H7 (cell line): ENCODE measurements around the gene C17orf58. TPM values are rescaled to one million over a fixed set of nuclear protein-coding genes. Genes with fewer than 3 reads are reported as not detected.
"Not testable (repeated sequence)": the region's sequence is repeated elsewhere in the genome, so short reads cannot be mapped to it uniquely, and the experiment has no call there.

Experiments used
- DNase-seq: peaks from one replicate; pipeline ENCODE4 v3.0.0; 2012
- H3K27me3 ChIP-seq: 2 replicates; pipeline ENCODE4 v1.6.0; 2011; ENCODE audit warnings: mild to moderate bottlenecking, low read length; ENCODE audit not compliant: control insufficient read depth, insufficient read depth
- H3K36me3 ChIP-seq: replicated peaks from 2 replicates; pipeline ENCODE4 v1.5.1; 2011; ENCODE audit warnings: low read length; ENCODE audit not compliant: control insufficient read depth, insufficient read depth
- H3K4me3 ChIP-seq: 2 replicates; pipeline ENCODE4 v1.5.1; 2011; ENCODE audit warnings: low read depth, mild to moderate bottlenecking, control low read depth, low read length, moderate library complexity; ENCODE audit not compliant: insufficient read depth
- total RNA-seq: library from RNA; depleted of rRNA; stranded (reverse); fragments of >200 nt; shearing (Covaris generic); gene quantifications from 2 replicates; pipeline ENCODE4 v1.2.3, GENCODE V29; 2014

Gene C17orf58
- total RNA-seq, 1 experiment from 2014 or later, result 55.8 TPM

GRCh38 chr17:67992548-67993152, 3.6 kb downstream of the C17orf58 start:
- H3K36me3 ChIP-seq, result no peaks in the 10 kb centered on the region

DNA sequence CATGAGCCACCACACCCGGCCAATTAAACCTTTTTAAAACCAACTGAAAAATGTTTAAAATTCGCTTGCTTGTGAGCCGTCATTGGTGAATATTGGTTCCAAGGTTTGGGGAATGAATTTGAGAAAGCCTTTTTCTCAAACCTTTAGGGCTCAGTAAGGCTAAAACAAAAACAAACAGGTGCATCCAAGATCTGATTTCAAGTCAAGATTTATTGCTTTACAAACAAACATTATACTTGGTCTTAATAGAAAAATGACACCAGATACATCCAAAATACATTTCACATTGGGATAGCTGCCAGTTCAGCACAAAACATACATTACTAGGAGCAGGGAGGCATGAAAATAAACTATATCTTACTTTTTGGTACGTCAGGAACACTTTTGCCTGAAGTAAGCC, 5.4 kb downstream of the C17orf58 start:
- no peak overlapping the region for H3K4me3 ChIP-seq
- peaks cover 13% of the 10 kb centered on the region for H3K27me3 ChIP-seq
- no peaks in the 10 kb centered on the region for H3K36me3 ChIP-seq
- DNase-seq, result no peak

More at GRCh38 chr17:67992548-67993152, 3.6 kb downstream of the C17orf58 start:
- Histone ChIP-seq H3K4me3 (peak overlapping the region; percentile 83), H3K27me3 (peaks cover 15% of the 10 kb centered on the region)
- DNase-seq, result peak; percentile 21

- no peak for DNase-seq
- H3K4me3 ChIP-seq, result no peak overlapping the region
- H3K36me3 ChIP-seq, result no peaks in the 10 kb centered on the region
- no peaks in the 10 kb centered on the region for H3K27me3 ChIP-seq
These were observed 12.9 kb downstream of the C17orf58 start for GRCh38 chr17:67983383-67983688.

GRCh38 chr17:67982686-67983382, 13.4 kb downstream of the C17orf58 start:
- Histone ChIP-seq H3K36me3 (no peaks in the 10 kb centered on the region), H3K4me3 (no peak overlapping the region), H3K27me3 (no peaks in the 10 kb centered on the region)
- no peak for DNase-seq

DNA sequence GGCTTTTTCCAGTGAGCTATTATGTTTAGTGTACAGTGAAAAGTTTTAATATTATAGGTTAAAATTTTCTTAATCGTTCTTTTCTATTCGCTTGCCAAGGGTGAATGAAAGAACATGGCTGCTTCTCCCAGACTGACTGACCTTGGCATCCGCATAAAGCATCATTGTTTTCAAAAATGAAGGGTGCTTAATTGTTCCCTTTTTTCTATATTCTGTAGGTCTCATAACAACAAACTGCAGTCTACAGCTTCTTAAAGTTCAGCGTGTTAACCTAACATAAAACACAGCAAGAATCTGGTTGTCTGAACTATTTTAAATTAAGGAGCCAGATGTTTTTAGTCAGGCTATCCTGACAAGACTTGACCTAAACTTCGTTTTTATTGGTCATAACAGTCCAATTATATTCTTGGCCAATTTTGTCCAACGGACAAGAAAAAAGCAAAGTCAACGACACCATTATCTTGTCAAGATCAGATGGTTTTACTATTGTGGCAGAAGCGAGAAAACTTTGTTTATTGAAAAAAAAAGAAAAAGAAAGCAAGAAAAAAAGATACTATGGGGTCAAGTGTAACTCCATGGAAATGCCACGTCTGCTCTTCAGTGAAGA, 14.1 kb downstream of the C17orf58 start:
- H3K4me3 ChIP-seq, result no peak overlapping the region
- no peaks in the 10 kb centered on the region; the same call in 1 of the 2 replicates for H3K36me3 ChIP-seq
- no peak for DNase-seq
- H3K27me3 ChIP-seq, result no peaks in the 10 kb centered on the region

DNA sequence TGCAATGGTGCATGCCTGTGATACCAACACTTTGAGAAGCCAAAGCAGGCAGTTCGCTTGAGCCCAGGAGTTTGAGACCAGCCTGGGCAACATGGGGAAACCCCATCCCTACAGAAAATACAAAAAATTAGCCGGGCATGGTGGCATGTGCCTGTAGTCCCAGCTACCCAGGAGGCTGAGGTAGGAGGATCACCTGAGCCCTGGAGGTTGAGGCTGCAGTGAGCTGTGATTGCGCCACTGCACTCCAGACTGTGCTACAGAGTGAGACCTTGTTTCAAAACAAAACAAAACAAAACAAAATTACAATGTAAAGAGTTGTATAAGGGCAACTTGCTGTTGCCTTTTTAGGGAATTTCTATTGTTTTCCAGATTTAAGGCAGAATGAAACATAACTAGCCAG, 15.4 kb downstream of the C17orf58 start:
- not testable (repeated sequence) for H3K4me3 ChIP-seq, H3K36me3 ChIP-seq, H3K27me3 ChIP-seq, DNase-seq

DNA sequence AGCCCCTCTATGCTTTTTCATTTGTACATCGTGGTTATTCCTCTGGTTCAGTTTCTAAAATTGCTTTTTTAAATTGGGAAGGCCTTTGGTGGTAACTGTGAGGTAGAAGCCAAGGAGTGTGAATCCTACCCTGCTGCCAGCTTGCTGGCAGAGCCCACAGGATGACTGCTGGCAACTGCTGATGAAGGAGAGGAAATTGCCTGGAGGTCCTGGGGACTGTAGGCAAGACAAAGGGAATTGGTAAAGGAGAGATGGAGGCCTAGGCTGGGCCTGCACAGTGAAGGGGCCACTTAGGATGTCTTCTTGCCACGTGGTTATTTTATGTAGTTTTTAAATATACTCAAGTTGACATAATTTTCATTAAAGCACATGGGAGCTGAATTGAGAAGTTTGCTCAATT, 15.8 kb downstream of the C17orf58 start:
- no peak overlapping the region for H3K4me3 ChIP-seq
- DNase-seq, result no peak
- H3K27me3 ChIP-seq, result no peaks in the 10 kb centered on the region
- no peaks in the 10 kb centered on the region; the same call in 1 of the 2 replicates for H3K36me3 ChIP-seq

- not testable (repeated sequence) for H3K27me3 ChIP-seq, H3K4me3 ChIP-seq, H3K36me3 ChIP-seq, DNase-seq
These were observed 20.0 kb downstream of the C17orf58 start for GRCh38 chr17:67976306-67976705.

DNA sequence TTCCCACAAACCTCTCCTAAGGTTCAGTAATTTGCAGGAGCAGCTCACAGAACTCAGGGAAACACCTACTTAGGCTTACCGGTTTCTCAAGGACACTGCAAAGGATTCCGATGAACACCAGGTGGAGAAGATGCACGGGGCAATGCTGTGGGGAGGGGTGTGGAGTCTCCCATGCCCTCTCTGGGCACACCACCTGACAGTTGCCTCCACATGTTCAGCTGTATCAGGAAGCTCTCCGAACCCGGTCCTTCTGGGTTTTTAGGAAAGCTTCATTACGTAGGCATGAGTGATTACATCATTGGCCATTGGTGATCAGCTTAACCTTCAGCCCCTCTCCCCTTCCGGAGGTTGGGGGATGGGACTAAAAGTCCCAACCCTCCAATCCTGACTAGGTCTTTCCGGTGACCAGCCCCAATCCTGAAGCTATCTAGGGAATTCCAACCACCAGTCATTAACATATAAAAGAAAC, 21.6 kb downstream of the C17orf58 start:
- H3K4me3 ChIP-seq, result peak overlapping the region; percentile 47
- no peaks in the 10 kb centered on the region for H3K27me3 ChIP-seq
- H3K36me3 ChIP-seq, result no peaks in the 10 kb centered on the region; the same call in none of the 2 replicates
- DNase-seq, result peak; percentile 80

GRCh38 chr17:67974185-67974584, 22.1 kb downstream of the C17orf58 start:
- H3K4me3 ChIP-seq, result peak overlapping the region; percentile 47
- no peaks in the 10 kb centered on the region; the same call in none of the 2 replicates for H3K36me3 ChIP-seq
- H3K27me3 ChIP-seq, result no peaks in the 10 kb centered on the region
- peak; percentile 40 for DNase-seq

DNA sequence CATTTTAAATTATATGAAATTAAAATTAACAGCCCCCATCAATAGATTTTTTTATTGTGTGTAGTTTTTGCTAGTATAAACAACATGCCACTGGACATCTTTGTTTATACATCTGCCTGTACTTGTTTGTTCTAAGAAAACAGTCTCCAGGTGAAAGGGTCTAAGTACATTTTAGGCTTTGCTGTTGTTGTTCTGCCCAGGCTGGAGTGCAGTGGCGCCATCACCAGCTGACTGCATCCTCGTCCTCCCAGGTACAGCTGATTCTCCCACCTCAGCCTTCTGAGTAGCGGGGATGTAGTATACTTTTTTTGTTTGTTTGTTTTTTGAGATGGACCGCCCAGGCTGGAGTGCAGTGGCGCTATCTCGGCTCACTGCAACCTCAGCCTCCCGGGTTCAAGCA, 25.5 kb downstream of the C17orf58 start:
- Histone ChIP-seq H3K36me3 (peaks cover 3% of the 10 kb centered on the region), H3K4me3 (no peak overlapping the region), H3K27me3 (no peaks in the 10 kb centered on the region)
- no peak for DNase-seq

- peaks cover 17% of the 10 kb centered on the region for H3K36me3 ChIP-seq
- H3K4me3 ChIP-seq, H3K27me3 ChIP-seq: not testable (repeated sequence)
- peak; percentile 36 for DNase-seq
These were observed 33.1 kb downstream of the C17orf58 start for GRCh38 chr17:67963145-67963572.

DNA sequence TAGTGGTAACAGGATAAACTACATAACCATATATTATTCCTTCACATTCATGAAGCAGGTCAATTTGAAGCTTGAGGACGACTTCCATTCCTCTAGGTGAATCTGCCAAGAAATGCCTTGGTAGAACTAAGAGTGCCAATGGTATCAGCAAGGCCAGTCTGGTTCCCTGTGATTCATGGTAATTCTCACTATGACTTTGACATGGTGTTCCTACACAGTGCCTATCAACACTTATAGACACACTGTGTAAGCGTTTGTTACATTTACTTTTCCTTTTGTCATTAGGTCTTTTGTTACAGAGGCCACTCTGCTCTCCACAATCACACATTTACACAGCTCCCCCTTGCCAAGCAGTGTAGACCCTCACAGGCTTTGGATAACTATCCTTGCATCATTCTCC, 34.1 kb downstream of the C17orf58 start:
- H3K36me3 ChIP-seq, result peaks cover 17% of the 10 kb centered on the region
- DNase-seq, H3K27me3 ChIP-seq, H3K4me3 ChIP-seq: not testable (repeated sequence)

GRCh38 chr17:67960276-67960675, 36.0 kb downstream of the C17orf58 start:
- DNase-seq, H3K27me3 ChIP-seq, H3K4me3 ChIP-seq: not testable (repeated sequence)
- H3K36me3 ChIP-seq, result peaks cover 13% of the 10 kb centered on the region

DNA sequence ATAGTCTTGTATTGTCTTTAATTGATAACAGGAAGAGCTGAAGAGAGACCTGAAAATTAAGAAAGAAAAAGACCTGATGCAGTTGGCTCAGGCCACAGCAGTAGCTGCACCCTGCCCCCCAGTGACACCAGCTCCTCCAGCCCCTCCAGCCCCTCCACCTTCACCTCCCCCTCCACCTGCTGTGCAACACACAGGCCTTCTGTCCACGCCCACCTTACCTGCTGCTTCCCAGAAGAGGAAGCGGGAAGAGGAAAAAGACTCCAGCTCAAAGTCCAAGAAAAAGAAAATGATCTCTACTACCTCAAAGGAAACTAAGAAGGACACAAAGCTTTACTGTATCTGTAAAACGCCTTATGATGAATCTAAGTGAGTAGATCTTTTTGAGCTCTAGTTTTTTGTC, 36.8 kb downstream of the C17orf58 start:
- DNase-seq, result peak; percentile 65
- Histone ChIP-seq H3K27me3 (no peaks in the 10 kb centered on the region), H3K4me3 (no peak overlapping the region), H3K36me3 (peaks cover 14% of the 10 kb centered on the region)
